Neural cell (in vitro differentiated cells): Measurements from ENCODE around the gene ATXN10. TPM values are rescaled to one million over a fixed set of nuclear protein-coding genes. Genes with fewer than 3 reads are reported as not detected.

ENCODE experiments used
- H2AFZ ChIP-seq: fragments of 200-600, 300-800 bp; sonication (generic), shearing (Covaris generic); 2 replicates; pipeline ENCODE4 v1.6.0; 2014; ENCODE audit warnings: low read depth, mild to moderate bottlenecking, antibody characterized with exemption, low read length, moderate library complexity
- H3F3A ChIP-seq: fragments of 200-600 bp; shearing (Covaris generic); 2 replicates; pipeline ENCODE4 v1.6.1; 2016; ENCODE audit warnings: mild to moderate bottlenecking, moderate library complexity, mixed read lengths, antibody characterized with exemption, low read length; ENCODE audit not compliant: insufficient read depth, poor library complexity, severe bottlenecking
- H3K27ac ChIP-seq: fragments of 200-600, 300-800 bp; sonication (generic), shearing (Covaris generic); 2 replicates; pipeline ENCODE4 v1.5.1; 2014; ENCODE audit warnings: mild to moderate bottlenecking, low read length, moderate library complexity
- H3K27me3 ChIP-seq: fragments of 300-800, 200-600 bp; sonication (generic), shearing (Covaris generic); 2 replicates; pipeline ENCODE4 v1.6.0; 2014; ENCODE audit warnings: mild to moderate bottlenecking, low read depth, low read length, moderate library complexity; ENCODE audit not compliant: insufficient read depth
- H3K36me3 ChIP-seq: fragments of 300-800, 200-600 bp; sonication (generic), shearing (Covaris generic); 2 replicates; pipeline ENCODE4 v1.5.1; 2014; ENCODE audit warnings: mild to moderate bottlenecking, antibody characterized with exemption, low read length, moderate library complexity; ENCODE audit not compliant: insufficient read depth
- H3K4me2 ChIP-seq: fragments of 300-800, 200-600 bp; sonication (generic), shearing (Covaris generic); 2 replicates; pipeline ENCODE4 v1.6.0; 2014; ENCODE audit warnings: mild to moderate bottlenecking, low read length
- H3K4me3 ChIP-seq: fragments of 300-800, 200-600 bp; sonication (generic), shearing (Covaris generic); 2 replicates; pipeline ENCODE4 v1.5.1; 2014; ENCODE audit warnings: mild to moderate bottlenecking, low read length, moderate library complexity
- H3K79me2 ChIP-seq: fragments of 200-600 bp; shearing (Covaris generic); replicated peaks from 2 replicates; pipeline ENCODE4 v1.6.0; 2014; ENCODE audit warnings: mild to moderate bottlenecking, low read length, moderate library complexity; ENCODE audit not compliant: insufficient read depth
- H3K9ac ChIP-seq: fragments of 300-800, 200-600 bp; sonication (generic), shearing (Covaris generic); 2 replicates; pipeline ENCODE4 v1.6.1; 2016; ENCODE audit warnings: mild to moderate bottlenecking, low read length, mixed read lengths
- H3K9me2 ChIP-seq: fragments of 200-600 bp; shearing (Covaris generic); 2 replicates; pipeline ENCODE4 v1.6.1; 2016; ENCODE audit warnings: mild to moderate bottlenecking, low read length, mixed read lengths; ENCODE audit not compliant: insufficient read depth
- H3K9me3 ChIP-seq: fragments of 200-600, 300-800 bp; sonication (generic), shearing (Covaris generic); 2 replicates; pipeline ENCODE4 v1.6.1; 2016; ENCODE audit warnings: mild to moderate bottlenecking, mixed run types, low read length, moderate library complexity, mixed read lengths
- H4K20me1 ChIP-seq: fragments of 200-600 bp; shearing (Covaris generic); 2 replicates; pipeline ENCODE4 v1.6.1; 2016; ENCODE audit warnings: mild to moderate bottlenecking, mixed run types; ENCODE audit not compliant: insufficient read depth
- EP300 ChIP-seq: fragments of 450-650 bp; conservative IDR thresholded peaks from 2 replicates; pipeline ENCODE4 v1.6.1; 2014; ENCODE audit warnings: antibody characterized with exemption, mild to moderate bottlenecking, moderate library complexity; ENCODE audit not compliant: poor library complexity, severe bottlenecking
- EZH2 ChIP-seq: fragments of 200-600, 300-800 bp; shearing (Covaris generic), sonication (generic); IDR thresholded peaks from 2 replicates; pipeline ENCODE4 v1.6.1; 2014; ENCODE audit warnings: antibody characterized with exemption, low read length, borderline replicate concordance, mild to moderate bottlenecking; ENCODE audit not compliant: insufficient read depth, poor library complexity, severe bottlenecking
- MXI1 ChIP-seq: fragments of 450-650 bp; conservative IDR thresholded peaks from 2 replicates; pipeline ENCODE4 v1.6.1; 2014; ENCODE audit warnings: antibody characterized with exemption, mild to moderate bottlenecking; ENCODE audit not compliant: poor library complexity, severe bottlenecking
- POLR2AphosphoS5 ChIP-seq: IDR thresholded peaks from 2 replicates; pipeline ENCODE4 v1.6.1; 2012
- RAD21 ChIP-seq: fragments of 450-650 bp; conservative IDR thresholded peaks from 2 replicates; pipeline ENCODE4 v1.6.1; 2014; ENCODE audit warnings: antibody characterized with exemption, mild to moderate bottlenecking, moderate library complexity
- SMC3 ChIP-seq: fragments of 450-650 bp; conservative IDR thresholded peaks from 2 replicates; pipeline ENCODE4 v1.6.1; 2014; ENCODE audit warnings: antibody characterized with exemption, mild to moderate bottlenecking, moderate library complexity; ENCODE audit not compliant: poor library complexity
- TAF1 ChIP-seq: IDR thresholded peaks from 2 replicates; pipeline ENCODE4 v1.6.1; 2012; ENCODE audit warnings: low read depth
- polyA plus RNA-seq: library from polyadenylated mRNA; depleted of rRNA; stranded (reverse); fragments of >200 nt; gene quantifications from 2 replicates; pipeline ENCODE4 v1.2.3, GENCODE V29; 2014
- TF ChIP-seq, protein P1 (sequence below): IDR thresholded peaks from 2 replicates; pipeline ENCODE4 v1.6.1; 2012; ENCODE audit warnings: borderline replicate concordance
- TF ChIP-seq, protein P2 (sequence below): fragments of 450-650 bp; IDR thresholded peaks from 2 replicates; pipeline ENCODE4 v1.5.1; 2014; ENCODE audit warnings: antibody characterized with exemption, mild to moderate bottlenecking, moderate library complexity; ENCODE audit not compliant: poor library complexity, severe bottlenecking

Gene ATXN10
- polyA plus RNA-seq, 1 donor from 2014 or later, result 321 TPM

DNA sequence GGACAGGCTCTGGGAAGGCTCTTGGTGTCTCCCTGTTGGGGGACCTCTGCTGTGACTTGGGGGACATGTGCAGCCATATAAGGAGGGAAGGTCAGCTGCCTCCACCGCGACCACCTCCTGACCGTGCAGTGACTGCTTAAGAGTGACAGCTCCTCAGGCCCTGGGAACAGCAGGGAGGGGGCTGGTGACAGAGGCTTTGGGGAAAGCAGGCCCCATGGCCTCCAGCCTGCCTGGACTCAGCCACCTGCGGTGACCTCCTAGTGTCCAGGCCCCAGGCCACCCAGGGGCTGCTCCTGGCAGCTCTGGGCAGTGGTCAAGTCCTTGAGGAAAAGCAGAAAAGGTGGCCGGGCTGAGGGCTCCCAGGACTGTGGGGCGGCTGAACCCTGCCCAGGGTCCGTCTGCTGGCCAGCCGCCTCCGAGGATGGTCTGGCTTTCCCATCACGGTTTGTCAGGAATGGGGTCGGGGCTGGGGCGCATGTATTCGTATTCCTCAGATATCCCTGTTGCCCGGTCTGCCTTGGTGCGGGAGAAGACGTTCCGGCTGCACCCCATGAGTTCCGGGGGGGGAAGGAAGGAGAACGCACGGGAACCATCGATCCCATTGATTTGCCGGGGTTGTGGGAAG, 208.6 kb downstream of the ATXN10 start:
- Histone ChIP-seq H3K9ac (peak overlapping the region; percentile 27), H3K79me2 (no peaks in the 10 kb centered on the region), H3K27ac (no peak overlapping the region), H3K4me2 (no peak overlapping the region), H2AFZ (no peak overlapping the region), H3K36me3 (no peaks in the 10 kb centered on the region), H3K9me2 (no peaks in the 10 kb centered on the region), H3K27me3 (no peaks in the 10 kb centered on the region), H3K4me3 (no peak overlapping the region), H3F3A (no peaks in the 10 kb centered on the region), H4K20me1 (no peaks in the 10 kb centered on the region), H3K9me3 (no peaks in the 10 kb centered on the region)
- TF ChIP-seq, protein P1, sequence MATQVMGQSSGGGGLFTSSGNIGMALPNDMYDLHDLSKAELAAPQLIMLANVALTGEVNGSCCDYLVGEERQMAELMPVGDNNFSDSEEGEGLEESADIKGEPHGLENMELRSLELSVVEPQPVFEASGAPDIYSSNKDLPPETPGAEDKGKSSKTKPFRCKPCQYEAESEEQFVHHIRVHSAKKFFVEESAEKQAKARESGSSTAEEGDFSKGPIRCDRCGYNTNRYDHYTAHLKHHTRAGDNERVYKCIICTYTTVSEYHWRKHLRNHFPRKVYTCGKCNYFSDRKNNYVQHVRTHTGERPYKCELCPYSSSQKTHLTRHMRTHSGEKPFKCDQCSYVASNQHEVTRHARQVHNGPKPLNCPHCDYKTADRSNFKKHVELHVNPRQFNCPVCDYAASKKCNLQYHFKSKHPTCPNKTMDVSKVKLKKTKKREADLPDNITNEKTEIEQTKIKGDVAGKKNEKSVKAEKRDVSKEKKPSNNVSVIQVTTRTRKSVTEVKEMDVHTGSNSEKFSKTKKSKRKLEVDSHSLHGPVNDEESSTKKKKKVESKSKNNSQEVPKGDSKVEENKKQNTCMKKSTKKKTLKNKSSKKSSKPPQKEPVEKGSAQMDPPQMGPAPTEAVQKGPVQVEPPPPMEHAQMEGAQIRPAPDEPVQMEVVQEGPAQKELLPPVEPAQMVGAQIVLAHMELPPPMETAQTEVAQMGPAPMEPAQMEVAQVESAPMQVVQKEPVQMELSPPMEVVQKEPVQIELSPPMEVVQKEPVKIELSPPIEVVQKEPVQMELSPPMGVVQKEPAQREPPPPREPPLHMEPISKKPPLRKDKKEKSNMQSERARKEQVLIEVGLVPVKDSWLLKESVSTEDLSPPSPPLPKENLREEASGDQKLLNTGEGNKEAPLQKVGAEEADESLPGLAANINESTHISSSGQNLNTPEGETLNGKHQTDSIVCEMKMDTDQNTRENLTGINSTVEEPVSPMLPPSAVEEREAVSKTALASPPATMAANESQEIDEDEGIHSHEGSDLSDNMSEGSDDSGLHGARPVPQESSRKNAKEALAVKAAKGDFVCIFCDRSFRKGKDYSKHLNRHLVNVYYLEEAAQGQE, result no peak
- TF ChIP-seq EZH2 (no peak), MXI1 (no peak), RAD21 (no peak), SMC3 (no peak), EP300 (no peak), TAF1 (no peak), POLR2AphosphoS5 (no peak)
- TF ChIP-seq, protein P2, sequence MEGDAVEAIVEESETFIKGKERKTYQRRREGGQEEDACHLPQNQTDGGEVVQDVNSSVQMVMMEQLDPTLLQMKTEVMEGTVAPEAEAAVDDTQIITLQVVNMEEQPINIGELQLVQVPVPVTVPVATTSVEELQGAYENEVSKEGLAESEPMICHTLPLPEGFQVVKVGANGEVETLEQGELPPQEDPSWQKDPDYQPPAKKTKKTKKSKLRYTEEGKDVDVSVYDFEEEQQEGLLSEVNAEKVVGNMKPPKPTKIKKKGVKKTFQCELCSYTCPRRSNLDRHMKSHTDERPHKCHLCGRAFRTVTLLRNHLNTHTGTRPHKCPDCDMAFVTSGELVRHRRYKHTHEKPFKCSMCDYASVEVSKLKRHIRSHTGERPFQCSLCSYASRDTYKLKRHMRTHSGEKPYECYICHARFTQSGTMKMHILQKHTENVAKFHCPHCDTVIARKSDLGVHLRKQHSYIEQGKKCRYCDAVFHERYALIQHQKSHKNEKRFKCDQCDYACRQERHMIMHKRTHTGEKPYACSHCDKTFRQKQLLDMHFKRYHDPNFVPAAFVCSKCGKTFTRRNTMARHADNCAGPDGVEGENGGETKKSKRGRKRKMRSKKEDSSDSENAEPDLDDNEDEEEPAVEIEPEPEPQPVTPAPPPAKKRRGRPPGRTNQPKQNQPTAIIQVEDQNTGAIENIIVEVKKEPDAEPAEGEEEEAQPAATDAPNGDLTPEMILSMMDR, result no peak

DNA sequence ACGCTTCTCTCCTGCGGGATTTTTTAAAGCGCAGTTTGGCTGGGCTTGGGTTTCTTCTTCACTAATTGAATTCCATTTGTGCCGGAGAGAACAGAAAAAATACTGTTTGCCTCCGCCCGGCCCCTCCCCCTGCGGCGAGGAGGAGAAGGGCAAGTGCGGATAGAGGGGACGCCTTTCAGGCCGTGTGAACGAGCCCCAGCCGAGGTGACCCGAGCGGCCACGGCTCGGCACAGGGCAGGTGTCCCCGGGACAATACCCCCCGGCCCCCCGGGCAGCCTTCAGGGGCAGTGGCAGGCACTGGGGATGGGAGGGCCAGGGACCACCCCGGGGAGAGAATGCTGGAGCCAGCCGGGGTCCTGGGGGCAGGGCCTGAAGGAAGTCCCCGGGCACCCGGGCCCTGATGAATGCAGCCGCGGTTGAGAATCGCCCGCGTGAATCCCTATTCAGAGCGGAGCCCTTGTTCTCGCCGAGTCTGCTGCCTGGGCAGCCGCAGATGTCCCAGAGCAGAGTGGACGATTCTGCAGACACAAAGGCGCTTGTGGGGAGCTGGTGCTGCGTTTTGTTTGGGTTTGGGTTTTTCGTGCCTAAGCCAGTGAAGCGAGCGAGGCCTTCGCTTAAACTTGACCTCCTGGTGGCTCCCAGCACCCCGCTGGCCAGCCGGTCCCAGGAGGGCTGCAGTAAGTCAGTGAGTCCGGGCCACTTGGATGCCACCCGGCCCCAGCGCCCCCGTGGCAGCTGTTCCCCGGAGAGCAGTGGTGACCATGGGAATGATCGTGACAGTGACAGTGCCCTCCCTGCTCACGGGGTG, 209.3 kb downstream of the ATXN10 start:
- H3K9ac ChIP-seq, result peak overlapping the region; percentile 27
- H3K9me2 ChIP-seq, result no peaks in the 10 kb centered on the region
- H4K20me1 ChIP-seq, result no peaks in the 10 kb centered on the region
- no peaks in the 10 kb centered on the region for H3K9me3 ChIP-seq
- H3K36me3 ChIP-seq, result no peaks in the 10 kb centered on the region
- no peaks in the 10 kb centered on the region for H3K79me2 ChIP-seq
- H3K27ac ChIP-seq, result no peak overlapping the region
- H3K4me3 ChIP-seq, result peak overlapping the region; percentile 41
- H3K27me3 ChIP-seq, result no peaks in the 10 kb centered on the region
- TF ChIP-seq SMC3 (no peak), TAF1 (no peak), POLR2AphosphoS5 (no peak), EP300 (no peak), MXI1 (no peak), EZH2 (no peak), RAD21 (no peak)
- TF ChIP-seq, protein P2, result no peak
- TF ChIP-seq, protein P1, result no peak
- H2AFZ ChIP-seq, result no peak overlapping the region
- no peaks in the 10 kb centered on the region for H3F3A ChIP-seq
- H3K4me2 ChIP-seq, result no peak overlapping the region
